ENCODE data around the gene PJA1. TPM values are rescaled to one million over a fixed set of nuclear protein-coding genes. Genes with fewer than 3 reads are reported as not detected.

The PJA1 gene
- polyA plus RNA-seq, 1 of the 3 experiments (the other 2 are of a cell fraction): 16.5 TPM

GRCh38 chrX:69152417-69152841, 12.8 kb downstream of the PJA1 start:
- CTCF ChIA-PET: interaction anchor here (1.6 kb wide), 1 partner anchor 325 kb away, joined by 4 read pairs; no protein-coding TSS in a partner anchor
- no peaks in the 10 kb centered on the region; the same call in 1 of the 2 replicates for H3K27me3 ChIP-seq (ENCODE audit: insufficient read depth)
- H3K36me3 ChIP-seq (replicated peaks in 1 of 2; ENCODE audit: control insufficient read depth in 1 of 2, insufficient read depth in 2 of 2, low read length in 1 of 2): no peaks in the 10 kb centered on the region
- H3K4me2 ChIP-seq: no peak overlapping the region
- TF ChIP-seq SMC3 (IDR thresholded peaks at IDR 0.05; ENCODE audit: low read depth, low read length) (no peak), JUND (IDR thresholded peaks at IDR 0.05) (no peak), TEAD4 (IDR thresholded peaks at IDR 0.05; ENCODE audit: borderline replicate concordance, insufficient read depth) (no peak), SIN3A (IDR thresholded peaks at IDR 0.05; ENCODE audit: borderline replicate concordance, low read depth, low read length) (no peak), FOXJ3 (CRISPR knock-in tag; IDR thresholded peaks at IDR 0.05) (no peak), GATA2 (CRISPR knock-in tag; IDR thresholded peaks at IDR 0.05) (no peak), EZH2phosphoT487 (IDR thresholded peaks at IDR 0.05; ENCODE audit: borderline replicate concordance, low read depth) (no peak), EP300 (IDR thresholded peaks at IDR 0.05; ENCODE audit: borderline replicate concordance in 1 of 2, low read depth in 1 of 2, low read length in 1 of 2) (no peak), CTCF (IDR thresholded peaks at IDR 0.05) (no peak), MXI1 (IDR thresholded peaks at IDR 0.05; ENCODE audit: low read depth, low read length) (no peak)
- no peaks in the 10 kb centered on the region for H3K9me2 ChIP-seq
- peak; percentile 17 for DNase-seq
- H3K4me3 ChIP-seq (ENCODE audit: low read depth in 2 of 2, low read length in 1 of 2): no peak overlapping the region
- H3K27ac ChIP-seq (ENCODE audit: low read depth in 2 of 2, low read length in 1 of 2): no peak overlapping the region
- H3K9me3 ChIP-seq: no peaks in the 10 kb centered on the region
- POLR2A ChIA-PET: no interaction called here
- H2AFZ ChIP-seq (ENCODE audit: low read depth): no peak overlapping the region
- no peak overlapping the region for H3K9ac ChIP-seq
- no peaks in the 10 kb centered on the region for H4K20me1 ChIP-seq (ENCODE audit: insufficient read depth)
- no peaks in the 10 kb centered on the region for H3F3A ChIP-seq (replicated peaks; ENCODE audit: insufficient read depth)
- H3K4me1 ChIP-seq (ENCODE audit: control insufficient read depth in 1 of 2, insufficient read depth in 2 of 2, low read depth in 1 of 2, low read length in 1 of 2): peaks cover 0 to 2% of the 10 kb centered on the region in 2 experiments; a peak in 1 of 4 replicates
- no peaks in the 10 kb centered on the region for H3K79me2 ChIP-seq (ENCODE audit: insufficient read depth)
- no CpG with 5 or more reads among the region's 1 CpG for WGBS (ENCODE audit: low lambda C conversion rate)

- no peak for DNase-seq
- H3K79me2 ChIP-seq (ENCODE audit: insufficient read depth): no peaks in the 10 kb centered on the region
- H3K4me3 ChIP-seq (ENCODE audit: low read depth in 2 of 2, low read length in 1 of 2): no peak overlapping the region
- no peak overlapping the region for H3K9ac ChIP-seq
- POLR2A ChIA-PET: interaction anchor here (0.7 kb wide), 1 partner anchor 12 kb away, joined by 3 read pairs; no protein-coding TSS in a partner anchor
- H3K27me3 ChIP-seq (ENCODE audit: insufficient read depth): no peaks in the 10 kb centered on the region; the same call in 1 of the 2 replicates
- peaks cover 0 to 2% of the 10 kb centered on the region in 2 experiments; a peak in 1 of 4 replicates for H3K4me1 ChIP-seq (ENCODE audit: control insufficient read depth in 1 of 2, insufficient read depth in 2 of 2, low read depth in 1 of 2, low read length in 1 of 2)
- no peaks in the 10 kb centered on the region for H3F3A ChIP-seq (replicated peaks; ENCODE audit: insufficient read depth)
- no peak overlapping the region for H3K27ac ChIP-seq (ENCODE audit: low read depth in 2 of 2, low read length in 1 of 2)
- CTCF ChIA-PET: interaction anchor here (1.6 kb wide), 1 partner anchor 324 kb away, joined by 4 read pairs; no protein-coding TSS in a partner anchor
- no peaks in the 10 kb centered on the region for H4K20me1 ChIP-seq (ENCODE audit: insufficient read depth)
- no peaks in the 10 kb centered on the region for H3K36me3 ChIP-seq (replicated peaks in 1 of 2; ENCODE audit: control insufficient read depth in 1 of 2, insufficient read depth in 2 of 2, low read length in 1 of 2)
- 40% methylated on average over 2 of the region's 2 CpGs for WGBS (ENCODE audit: low lambda C conversion rate)
- H3K4me2 ChIP-seq: no peak overlapping the region
- no peaks in the 10 kb centered on the region for H3K9me2 ChIP-seq
- H3K9me3 ChIP-seq: no peaks in the 10 kb centered on the region
- no peak overlapping the region for H2AFZ ChIP-seq (ENCODE audit: low read depth)
- TF ChIP-seq RXRA (IDR thresholded peaks at IDR 0.05; ENCODE audit: borderline replicate concordance, low read depth) (no peak), YY1 (IDR thresholded peaks at IDR 0.05; ENCODE audit: low read depth) (no peak), EP300 (IDR thresholded peaks at IDR 0.05; ENCODE audit: borderline replicate concordance in 1 of 2, low read depth in 1 of 2, low read length in 1 of 2) (no peak), JUND (IDR thresholded peaks at IDR 0.05) (no peak), TEAD4 (IDR thresholded peaks at IDR 0.05; ENCODE audit: borderline replicate concordance, insufficient read depth) (no peak), CHD2 (IDR thresholded peaks at IDR 0.05; ENCODE audit: low read length, partially characterized antibody) (no peak), GATA2 (CRISPR knock-in tag; IDR thresholded peaks at IDR 0.05) (no peak), TCF12 (IDR thresholded peaks at IDR 0.05) (no peak), ZBTB33 (IDR thresholded peaks at IDR 0.05; ENCODE audit: borderline replicate concordance, low read depth) (no peak), GABPA (IDR thresholded peaks at IDR 0.05; ENCODE audit: low read depth) (no peak), RFX5 (IDR thresholded peaks at IDR 0.05; ENCODE audit: low read length) (no peak), MEF2A (IDR thresholded peaks at IDR 0.05; ENCODE audit: borderline replicate concordance, low read depth) (no peak), REST (IDR thresholded peaks at IDR 0.05; ENCODE audit: low read depth, low read length) (no peak), POLR2AphosphoS5 (IDR thresholded peaks at IDR 0.05; ENCODE audit: low read depth, low read length) (no peak), FOXM1 (IDR thresholded peaks at IDR 0.05; ENCODE audit: low read depth) (no peak)
Measured at GRCh38 chrX:69151866-69152284, 13.4 kb downstream of the PJA1 start.
